GM18505 (cell line): ENCODE data around the gene CCL5.

Source experiments
- ATAC-seq: cut with Tn5 transposase; IDR thresholded peaks from one replicate; pipeline ENCODE4 v1.9.1; 2021; ENCODE audit not compliant: unreplicated experiment
- POLR2A ChIP-seq: IDR thresholded peaks from 4 replicates; pipeline ENCODE4 v1.6.1; 2011; ENCODE audit warnings: borderline replicate concordance; ENCODE audit not compliant: insufficient read depth, insufficient read length; ENCODE audit errors: extremely low read depth

The CCL5 gene

GRCh38 chr17:35891269-35891668 lies 11.1 kb upstream of the CCL5 start:
- no peak for TF ChIP-seq POLR2A
- ATAC-seq = no peak

DNA sequence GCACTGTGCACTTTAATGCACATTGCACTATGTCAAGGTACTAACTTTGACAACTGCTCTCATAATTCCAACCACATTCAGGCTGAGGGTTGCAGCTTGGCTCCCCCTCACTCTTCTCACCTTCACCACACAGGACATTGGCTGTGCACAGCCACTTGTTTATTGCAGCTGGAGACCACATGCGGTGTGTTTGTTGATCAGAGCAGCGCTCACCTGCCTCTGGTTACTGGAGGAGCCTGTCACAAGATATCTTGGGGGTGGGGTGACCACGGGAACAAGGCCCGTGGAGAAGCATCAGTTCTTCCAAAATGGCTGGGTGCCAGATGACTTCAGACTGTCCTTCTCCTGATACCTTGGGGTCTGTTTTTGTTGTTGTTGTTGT lies 10.6 kb upstream of the CCL5 start:
- no peak for TF ChIP-seq POLR2A
- no peak for ATAC-seq

DNA sequence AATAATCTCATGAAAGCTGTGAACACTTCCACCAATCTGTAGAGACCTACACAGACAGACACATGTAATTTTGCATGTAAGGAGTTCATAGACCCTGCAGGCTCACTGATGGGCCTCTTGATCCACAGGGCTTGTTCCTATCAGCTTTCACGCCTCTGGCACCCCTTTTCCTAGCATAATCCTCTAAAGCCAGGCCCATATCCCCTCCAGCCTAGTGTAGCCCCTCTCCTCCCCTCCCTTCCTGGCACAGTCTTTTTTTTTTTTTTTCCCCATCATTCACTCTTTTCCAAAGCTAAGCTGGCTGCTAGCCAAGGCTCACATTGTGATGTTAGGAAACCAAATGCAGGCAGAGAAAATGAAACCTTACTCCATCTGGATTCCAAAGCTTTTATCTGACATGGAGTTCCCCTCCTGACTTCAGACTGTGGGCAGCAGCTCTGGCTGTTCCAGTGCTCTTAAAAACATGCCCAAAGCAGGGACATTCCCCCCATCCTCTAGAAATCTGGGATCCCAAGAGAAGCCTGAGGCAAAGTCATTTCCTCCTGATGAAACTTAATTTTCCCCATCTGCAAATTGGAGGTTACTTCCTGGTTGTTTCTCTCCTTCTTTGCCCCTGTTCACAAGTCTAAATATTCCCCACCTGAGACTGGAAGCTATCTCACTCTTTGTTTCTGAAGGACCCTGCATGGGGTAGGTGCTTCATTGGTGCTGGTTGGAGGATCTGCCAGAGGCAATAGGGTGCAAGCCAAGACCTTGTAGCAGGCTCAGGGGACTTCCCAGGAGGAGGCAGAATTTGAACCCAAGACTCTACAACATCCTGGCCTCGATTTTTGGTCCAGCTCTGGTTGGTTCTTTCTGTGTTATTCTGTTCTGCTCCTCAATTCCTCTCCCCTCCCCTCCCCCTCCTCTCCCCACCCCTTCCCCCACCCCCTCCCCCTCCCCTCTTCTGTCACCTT lies 9.9 kb upstream of the CCL5 start:
- no peak for ATAC-seq
- TF ChIP-seq POLR2A = no peak

DNA sequence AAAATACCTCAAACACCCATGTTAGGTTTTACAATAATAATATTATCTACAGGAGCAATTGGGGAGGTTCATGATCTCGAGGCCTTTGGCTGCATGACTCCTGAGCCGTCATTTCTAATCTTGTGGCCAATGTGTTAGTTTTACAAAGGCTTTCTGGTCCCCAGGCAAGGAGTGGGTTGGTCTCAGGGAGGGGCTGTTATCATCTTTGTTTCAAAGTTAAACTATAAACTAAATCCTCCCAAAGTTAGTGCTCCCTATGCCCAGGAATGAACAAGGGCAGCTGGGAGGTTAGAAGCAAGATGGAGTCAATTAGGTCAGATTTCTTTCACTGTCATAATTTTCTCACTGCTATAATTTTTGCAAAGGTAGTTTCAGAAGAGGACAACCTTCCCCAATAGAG lies 9.1 kb upstream of the CCL5 start:
- ATAC-seq = no peak
- TF ChIP-seq POLR2A = no peak

- no peak for ATAC-seq
- TF ChIP-seq POLR2A = no peak
These were observed 1.8 kb downstream of the CCL5 start for GRCh38 chr17:35878361-35878760.

DNA sequence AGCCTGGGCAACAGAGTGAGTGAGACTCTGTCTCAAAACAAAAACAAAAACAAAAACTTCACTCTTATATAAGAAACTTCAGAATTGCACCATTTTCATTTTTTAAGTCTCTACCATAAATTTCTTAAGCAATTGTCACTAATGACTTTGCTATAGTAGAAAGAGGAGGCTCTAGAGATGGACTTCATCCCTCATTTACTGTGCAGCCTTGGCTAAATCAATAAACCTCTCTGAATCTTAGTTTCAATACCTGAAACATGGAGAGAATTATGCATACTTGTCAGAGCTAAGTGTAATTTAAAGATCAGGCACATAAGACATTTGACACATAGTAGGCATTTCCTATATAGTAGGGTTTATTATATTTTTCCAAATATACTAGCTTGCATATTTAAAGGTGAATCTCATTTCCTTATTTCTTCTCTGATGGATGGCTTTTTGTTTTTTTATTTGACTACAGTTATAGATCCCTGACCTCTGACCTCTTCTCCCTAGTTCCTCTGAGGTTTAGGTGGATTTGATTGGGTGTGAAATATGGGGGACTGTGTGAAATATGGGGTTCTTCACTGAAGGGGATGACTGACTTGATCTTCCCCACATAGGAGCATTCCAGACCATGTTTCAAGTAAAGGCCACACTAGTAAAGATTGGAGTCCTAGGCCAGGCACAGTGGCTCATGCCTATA lies 2.7 kb downstream of the CCL5 start:
- ATAC-seq = no peak
- TF ChIP-seq POLR2A = no peak

- no peak for TF ChIP-seq POLR2A
- no peak for ATAC-seq
These were observed 3.6 kb downstream of the CCL5 start for GRCh38 chr17:35876534-35876933.

- ATAC-seq = no peak
- no peak for TF ChIP-seq POLR2A
These were observed 4.4 kb downstream of the CCL5 start for GRCh38 chr17:35875800-35876139.

GRCh38 chr17:35875072-35875799 lies 4.9 kb downstream of the CCL5 start:
- no peak for ATAC-seq
- no peak for TF ChIP-seq POLR2A

GRCh38 chr17:35872196-35872980 lies 7.8 kb downstream of the CCL5 start:
- ATAC-seq = no peak
- no peak for TF ChIP-seq POLR2A

DNA sequence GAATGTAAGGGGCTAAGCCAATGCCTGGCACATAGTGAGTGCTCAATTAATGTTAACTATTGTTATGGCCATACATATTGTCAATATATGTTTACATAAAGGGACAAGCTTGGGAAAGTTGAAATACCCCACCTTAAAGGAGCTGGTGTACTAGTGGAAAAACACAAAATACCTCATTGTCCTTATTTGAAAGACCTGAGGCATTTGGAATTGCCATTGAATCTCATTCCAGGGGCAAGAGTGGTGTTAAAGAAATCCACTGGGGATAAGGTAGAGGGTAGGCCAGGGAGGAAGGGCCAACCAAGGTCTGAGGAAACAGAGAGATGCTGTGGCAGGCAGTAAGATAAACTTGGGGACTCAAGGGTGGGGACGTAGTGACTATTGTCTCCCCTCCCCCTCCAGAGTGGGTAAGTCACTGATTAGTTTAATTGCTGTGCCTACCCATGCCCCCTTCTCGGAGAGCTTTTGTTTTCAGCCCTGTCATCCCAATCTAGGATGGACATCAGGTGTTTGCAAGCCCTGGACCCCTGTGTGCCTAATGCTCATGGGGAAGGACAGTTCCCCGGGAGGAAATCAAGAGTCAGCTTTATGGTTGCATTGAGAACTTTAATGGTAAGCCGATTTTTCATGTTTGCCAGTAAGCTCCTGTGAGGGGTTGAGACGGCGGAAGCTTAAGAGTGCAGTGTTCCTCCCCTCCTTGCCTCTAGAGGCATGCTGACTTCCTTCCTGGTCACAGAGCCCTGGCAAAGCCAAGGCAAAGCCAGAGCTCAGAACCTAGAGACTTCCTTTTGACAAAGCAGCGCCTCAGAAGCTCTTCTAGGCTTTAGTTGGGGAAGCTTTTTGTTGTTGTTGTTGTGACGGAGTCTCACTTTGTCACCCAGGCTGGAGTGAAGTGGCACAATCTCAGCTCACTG lies 9.0 kb downstream of the CCL5 start:
- no peak for ATAC-seq
- no peak for TF ChIP-seq POLR2A

DNA sequence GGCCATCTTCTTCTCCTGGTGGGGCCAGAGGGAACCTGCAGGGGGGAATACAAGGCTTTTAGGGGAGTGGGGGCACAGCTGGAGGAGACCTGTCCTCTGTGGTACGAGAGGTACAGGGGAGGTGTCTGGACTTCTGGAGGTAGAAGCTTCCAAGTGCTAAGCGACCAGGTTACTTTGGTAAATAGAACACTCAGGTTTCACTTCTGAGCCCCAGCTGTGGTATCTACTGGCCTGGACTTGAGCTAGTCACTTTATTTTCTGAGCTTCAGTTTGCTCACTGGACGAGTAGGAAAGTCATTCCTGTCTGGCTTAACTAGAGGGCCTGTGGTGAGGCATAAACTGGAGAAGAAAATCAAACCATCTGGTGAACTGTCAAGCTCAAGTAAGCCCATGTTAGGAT lies 11.4 kb downstream of the CCL5 start, which contains the start of gene HEATR9:
Gene HEATR9, minus strand, starts transcription at position 155 of the 400 bp plus-strand sequence. Its CDS starts 149 bp downstream, at position 6.
- no peak for TF ChIP-seq POLR2A

More for the DNA sequence above, 11.4 kb downstream of the CCL5 start, which contains the start of gene HEATR9:
- ATAC-seq = no peak
